ENCODE results near the gene FAF1.

DNA sequence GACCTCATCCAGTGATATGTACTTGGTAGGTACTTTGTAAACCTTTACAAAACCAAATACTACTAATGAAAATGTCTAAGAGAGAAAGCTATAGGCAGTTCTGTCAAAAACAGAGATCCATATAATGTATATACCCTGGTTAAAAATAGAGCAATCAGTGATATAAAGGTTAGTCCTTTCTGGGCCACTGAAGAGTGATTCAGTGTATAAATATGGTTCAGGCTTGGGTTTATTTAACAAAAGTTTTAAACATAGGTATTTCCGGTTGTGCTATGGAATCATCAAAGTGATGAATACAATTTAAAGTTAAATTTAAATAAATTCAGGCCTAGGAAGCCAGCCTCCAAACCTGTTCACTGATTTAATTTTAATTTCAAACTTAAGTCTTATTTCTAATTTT is 428.5 kb downstream of the FAF1 start:
- TF ChIP-seq, protein P1, sequence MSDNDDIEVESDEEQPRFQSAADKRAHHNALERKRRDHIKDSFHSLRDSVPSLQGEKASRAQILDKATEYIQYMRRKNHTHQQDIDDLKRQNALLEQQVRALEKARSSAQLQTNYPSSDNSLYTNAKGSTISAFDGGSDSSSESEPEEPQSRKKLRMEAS (IDR thresholded peaks at IDR 0.05), result no peak
- no peak for TF ChIP-seq YY1 (IDR thresholded peaks at IDR 0.05; ENCODE audit: low read depth)
- no peak for TF ChIP-seq CEBPB (IDR thresholded peaks at IDR 0.05)
- TF ChIP-seq TEAD4 (IDR thresholded peaks at IDR 0.05), result no peak
